Amygdala (tissue), 56 donors: ENCODE results near the gene IDUA.

Experiments
- DNase-seq, 56 donors: peaks; one replicate each; lab custom pipeline; 2025; lab: John Stamatoyannopoulos, UW

The IDUA gene

GRCh38 chr4:1026115-1026514, 39.3 kb downstream of the IDUA start:
- DNase-seq: no peak

GRCh38 chr4:1027219-1027914, 40.5 kb downstream of the IDUA start:
- DNase-seq: no peak

- no peak for DNase-seq
Measured at GRCh38 chr4:1027915-1028238, 41.0 kb downstream of the IDUA start.

GRCh38 chr4:1028574-1029220, 41.9 kb downstream of the IDUA start:
- no peak for DNase-seq

- no peak for DNase-seq
Measured at GRCh38 chr4:1029529-1029928, 42.7 kb downstream of the IDUA start.

- DNase-seq: no peak
Measured at GRCh38 chr4:1030031-1030430, 43.2 kb downstream of the IDUA start.

GRCh38 chr4:1030559-1030958, 43.7 kb downstream of the IDUA start:
- no peak for DNase-seq

- no peak for DNase-seq
Measured at GRCh38 chr4:1031346-1031745, 44.5 kb downstream of the IDUA start.

GRCh38 chr4:1031956-1032795, 45.3 kb downstream of the IDUA start:
- DNase-seq: no peak

GRCh38 chr4:1032861-1033260, 46.0 kb downstream of the IDUA start:
- no peak for DNase-seq

- DNase-seq: peak in 46 of 56 donors; percentile 16 to 74 (median 53)
Measured at GRCh38 chr4:1033840-1034551, 47.2 kb downstream of the IDUA start.

- peak; percentile 17 to 96 (median 85) for DNase-seq
Measured at GRCh38 chr4:1035510-1035909, 48.7 kb downstream of the IDUA start.

GRCh38 chr4:1036095-1036494, 49.3 kb downstream of the IDUA start:
- DNase-seq: no peak

GRCh38 chr4:1036976-1037810, 50.3 kb downstream of the IDUA start:
- no peak for DNase-seq

GRCh38 chr4:1038948-1039492, 52.2 kb downstream of the IDUA start:
- no peak for DNase-seq

GRCh38 chr4:1039493-1040343, 52.9 kb downstream of the IDUA start:
- DNase-seq: no peak

- no peak for DNase-seq
Measured at GRCh38 chr4:1040344-1041146, 53.7 kb downstream of the IDUA start.
